Measurements from ENCODE around the gene WDR91.
A peak's percentile ranks its signal among the peaks of the same experiment; 100 is the strongest.

The WDR91 gene

DNA sequence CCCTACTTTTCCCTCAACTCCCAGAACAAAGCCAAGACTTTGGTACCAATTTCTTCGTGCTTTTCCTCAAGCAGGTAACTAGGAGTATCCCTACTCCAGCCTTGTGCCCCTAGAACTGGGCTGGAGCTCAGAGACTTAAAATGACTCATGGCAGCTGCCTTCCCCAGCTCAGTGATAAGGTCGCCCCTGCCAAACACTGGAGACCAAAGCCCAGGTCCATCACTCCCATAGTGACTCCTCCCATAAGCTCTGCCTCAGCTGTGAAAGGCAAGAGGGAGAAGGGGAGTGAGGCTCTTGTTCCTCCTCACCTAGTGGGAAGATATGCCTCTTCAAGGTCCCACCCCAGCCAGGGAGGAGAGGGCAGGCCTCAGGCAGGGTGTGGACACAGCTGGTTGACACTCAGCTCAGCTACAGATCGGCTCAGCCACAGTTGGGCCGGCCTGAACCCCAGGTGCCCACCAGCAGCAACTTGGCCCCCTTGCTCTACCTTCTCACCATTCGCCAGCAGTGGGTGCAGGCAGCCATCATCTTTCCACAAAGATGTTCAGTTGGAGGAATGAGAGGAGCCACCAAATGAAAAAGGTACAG is 27.0 kb downstream of the WDR91 start:
- Histone ChIP-seq H3K36me3 (ENCODE audit: insufficient read depth, low read length) (peaks cover 32% of the 10 kb centered on the region), H3K27me3 (ENCODE audit: insufficient read depth, low read length) (no peaks in the 10 kb centered on the region), H3K4me1 (ENCODE audit: insufficient read depth, low read length) (no peaks in the 10 kb centered on the region), H3K27ac (ENCODE audit: low read depth, low read length) (no peak overlapping the region), H3K4me3 (ENCODE audit: low read length) (no peak overlapping the region), H3K9ac (ENCODE audit: low read depth, low read length) (no peak overlapping the region), H3K9me3 (ENCODE audit: insufficient read depth, low read depth, low read length) (peaks cover 28% of the 10 kb centered on the region)
- WGBS = 91% methylated on average over 5 of the region's 5 CpGs

DNA sequence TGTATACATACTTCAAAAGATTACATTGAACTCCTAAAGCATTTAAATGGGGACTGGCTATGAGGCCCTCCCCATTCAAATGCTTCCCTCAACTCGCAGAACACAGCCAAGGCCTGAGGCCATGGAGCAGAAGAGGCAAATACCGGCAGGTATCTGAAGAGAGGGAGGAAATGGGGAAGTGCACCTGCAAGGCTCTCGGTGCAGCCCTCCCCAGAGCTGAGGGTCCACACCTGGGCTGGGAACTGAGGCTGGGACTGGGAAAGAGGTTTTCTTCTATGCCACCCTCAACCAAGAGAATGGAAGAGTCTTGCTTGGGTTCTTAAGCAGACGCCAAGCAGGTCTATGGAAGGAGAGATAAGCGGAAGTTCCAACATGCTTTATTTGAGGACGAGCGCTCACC is 27.8 kb downstream of the WDR91 start:
- H3K4me1 ChIP-seq (ENCODE audit: insufficient read depth, low read length) = no peaks in the 10 kb centered on the region
- peaks cover 25% of the 10 kb centered on the region for H3K36me3 ChIP-seq (ENCODE audit: insufficient read depth, low read length)
- H3K9ac ChIP-seq (ENCODE audit: low read depth, low read length) = no peak overlapping the region
- H3K27me3 ChIP-seq (ENCODE audit: insufficient read depth, low read length) = no peaks in the 10 kb centered on the region
- WGBS = 92% methylated on average over 7 of the region's 7 CpGs
- no peak overlapping the region for H3K27ac ChIP-seq (ENCODE audit: low read depth, low read length)
- H3K9me3 ChIP-seq (ENCODE audit: insufficient read depth, low read depth, low read length) = peaks cover 28% of the 10 kb centered on the region
- no peak overlapping the region for H3K4me3 ChIP-seq (ENCODE audit: low read length)

- Histone ChIP-seq H3K27ac (ENCODE audit: low read depth, low read length) (no peak overlapping the region), H3K36me3 (ENCODE audit: insufficient read depth, low read length) (peaks cover 17% of the 10 kb centered on the region)
- WGBS = 96% methylated on average over 31 of the region's 31 CpGs
Measured at GRCh38 chr7:135181929-135182678, 29.2 kb downstream of the WDR91 start.

GRCh38 chr7:135181261-135181928 is 29.9 kb downstream of the WDR91 start:
- peaks cover 13% of the 10 kb centered on the region for H3K36me3 ChIP-seq (ENCODE audit: insufficient read depth, low read length)
- 96% methylated on average over 2 of the region's 3 CpGs for WGBS
- no peaks in the 10 kb centered on the region for H3K27me3 ChIP-seq (ENCODE audit: insufficient read depth, low read length)
- H3K9me3 ChIP-seq (ENCODE audit: insufficient read depth, low read depth, low read length) = peaks cover 28% of the 10 kb centered on the region
- H3K4me1 ChIP-seq (ENCODE audit: insufficient read depth, low read length) = peaks cover 14% of the 10 kb centered on the region
- no peak overlapping the region for H3K9ac ChIP-seq (ENCODE audit: low read depth, low read length)
- H3K27ac ChIP-seq (ENCODE audit: low read depth, low read length) = no peak overlapping the region
- no peak overlapping the region for H3K4me3 ChIP-seq (ENCODE audit: low read length)

More at GRCh38 chr7:135181929-135182678, 29.2 kb downstream of the WDR91 start:
- Histone ChIP-seq H3K9ac (ENCODE audit: low read depth, low read length) (no peak overlapping the region), H3K4me3 (ENCODE audit: low read length) (no peak overlapping the region), H3K4me1 (ENCODE audit: insufficient read depth, low read length) (peaks cover 11% of the 10 kb centered on the region), H3K9me3 (ENCODE audit: insufficient read depth, low read depth, low read length) (peaks cover 28% of the 10 kb centered on the region), H3K27me3 (ENCODE audit: insufficient read depth, low read length) (no peaks in the 10 kb centered on the region)

GRCh38 chr7:135180122-135180521 is 31.2 kb downstream of the WDR91 start:
- H3K9me3 ChIP-seq (ENCODE audit: insufficient read depth, low read depth, low read length) = peaks cover 28% of the 10 kb centered on the region

DNA sequence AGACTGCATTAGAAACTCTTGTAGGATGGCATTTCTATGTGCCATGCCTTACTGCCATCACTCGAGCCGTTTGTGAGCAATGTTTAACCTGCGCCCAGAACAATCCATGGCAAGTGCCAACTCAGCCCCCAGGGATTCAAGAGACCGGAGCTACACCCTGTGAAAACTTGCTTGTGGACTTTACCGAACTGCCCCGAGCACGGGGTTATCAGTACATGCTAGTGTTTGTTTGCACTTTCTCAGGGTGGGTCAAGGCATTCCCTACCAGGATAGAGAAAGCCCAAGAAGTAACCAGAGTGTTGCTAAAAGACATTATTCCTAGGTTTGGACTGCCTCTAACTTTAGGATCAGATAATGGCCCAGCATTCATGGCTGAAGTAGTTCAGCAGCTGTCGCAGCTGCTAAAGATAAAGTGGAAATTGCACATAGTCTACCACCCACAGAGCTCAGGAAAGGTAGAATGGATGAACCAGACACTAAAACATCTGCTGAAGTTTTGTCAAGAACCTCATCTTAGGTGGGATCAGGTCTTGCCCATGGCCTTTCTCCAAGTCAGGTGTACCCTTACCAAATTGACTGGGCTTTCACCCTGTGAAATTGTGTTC is 31.9 kb downstream of the WDR91 start:
- H3K36me3 ChIP-seq (ENCODE audit: insufficient read depth, low read length) = no peaks in the 10 kb centered on the region; the same call in 1 of the 2 replicates
- peaks cover 28% of the 10 kb centered on the region for H3K9me3 ChIP-seq (ENCODE audit: insufficient read depth, low read depth, low read length)
- no peak overlapping the region for H3K4me3 ChIP-seq (ENCODE audit: low read length)
- no peaks in the 10 kb centered on the region for H3K27me3 ChIP-seq (ENCODE audit: insufficient read depth, low read length)
- 97% methylated on average over 8 of the region's 8 CpGs for WGBS
- H3K4me1 ChIP-seq (ENCODE audit: insufficient read depth, low read length) = peaks cover 14% of the 10 kb centered on the region
- no peak overlapping the region for H3K27ac ChIP-seq (ENCODE audit: low read depth, low read length)
- H3K9ac ChIP-seq (ENCODE audit: low read depth, low read length) = no peak overlapping the region

More at GRCh38 chr7:135180122-135180521, 31.2 kb downstream of the WDR91 start:
- H3K9ac ChIP-seq (ENCODE audit: low read depth, low read length) = no peak overlapping the region
- H3K27ac ChIP-seq (ENCODE audit: low read depth, low read length) = no peak overlapping the region
- 95% methylated on average over 5 of the region's 5 CpGs for WGBS
- H3K4me3 ChIP-seq (ENCODE audit: low read length) = no peak overlapping the region
- no peaks in the 10 kb centered on the region for H3K27me3 ChIP-seq (ENCODE audit: insufficient read depth, low read length)
- H3K4me1 ChIP-seq (ENCODE audit: insufficient read depth, low read length) = peaks cover 14% of the 10 kb centered on the region
- H3K36me3 ChIP-seq (ENCODE audit: insufficient read depth, low read length) = peaks cover 1% of the 10 kb centered on the region

- WGBS = 88% methylated on average over 13 of the region's 13 CpGs
- Histone ChIP-seq H3K27ac (ENCODE audit: low read depth, low read length) (no peak overlapping the region), H3K36me3 (ENCODE audit: insufficient read depth, low read length) (no peaks in the 10 kb centered on the region; the same call in 1 of the 2 replicates), H3K4me3 (ENCODE audit: low read length) (no peak overlapping the region), H3K9me3 (ENCODE audit: insufficient read depth, low read depth, low read length) (peaks cover 28% of the 10 kb centered on the region), H3K27me3 (ENCODE audit: insufficient read depth, low read length) (no peaks in the 10 kb centered on the region), H3K4me1 (ENCODE audit: insufficient read depth, low read length) (peaks cover 14% of the 10 kb centered on the region), H3K9ac (ENCODE audit: low read depth, low read length) (no peak overlapping the region)
Measured at GRCh38 chr7:135178364-135178763, 33.0 kb downstream of the WDR91 start.

GRCh38 chr7:135177028-135177696 is 34.2 kb downstream of the WDR91 start:
- Histone ChIP-seq H3K27me3 (ENCODE audit: insufficient read depth, low read length) (no peaks in the 10 kb centered on the region), H3K9ac (ENCODE audit: low read depth, low read length) (peak overlapping the region; percentile 18; the same call in 1 of the 2 replicates), H3K27ac (ENCODE audit: low read depth, low read length) (peak overlapping the region; percentile 38), H3K36me3 (ENCODE audit: insufficient read depth, low read length) (no peaks in the 10 kb centered on the region; the same call in 1 of the 2 replicates), H3K4me3 (ENCODE audit: low read length) (no peak overlapping the region), H3K4me1 (ENCODE audit: insufficient read depth, low read length) (peaks cover 14% of the 10 kb centered on the region), H3K9me3 (ENCODE audit: insufficient read depth, low read depth, low read length) (peaks cover 21% of the 10 kb centered on the region)
- WGBS = 89% methylated on average over 9 of the region's 9 CpGs

GRCh38 chr7:135175931-135176330 is 35.4 kb downstream of the WDR91 start:
- no peaks in the 10 kb centered on the region for H3K36me3 ChIP-seq (ENCODE audit: insufficient read depth, low read length)
- H3K9me3 ChIP-seq (ENCODE audit: insufficient read depth, low read depth, low read length) = peaks cover 10% of the 10 kb centered on the region
- 93% methylated on average over 6 of the region's 6 CpGs for WGBS
- no peak overlapping the region for H3K27ac ChIP-seq (ENCODE audit: low read depth, low read length)
- H3K27me3 ChIP-seq (ENCODE audit: insufficient read depth, low read length) = no peaks in the 10 kb centered on the region
- no peak overlapping the region for H3K4me3 ChIP-seq (ENCODE audit: low read length)
- H3K4me1 ChIP-seq (ENCODE audit: insufficient read depth, low read length) = peaks cover 14% of the 10 kb centered on the region
- no peak overlapping the region for H3K9ac ChIP-seq (ENCODE audit: low read depth, low read length)

DNA sequence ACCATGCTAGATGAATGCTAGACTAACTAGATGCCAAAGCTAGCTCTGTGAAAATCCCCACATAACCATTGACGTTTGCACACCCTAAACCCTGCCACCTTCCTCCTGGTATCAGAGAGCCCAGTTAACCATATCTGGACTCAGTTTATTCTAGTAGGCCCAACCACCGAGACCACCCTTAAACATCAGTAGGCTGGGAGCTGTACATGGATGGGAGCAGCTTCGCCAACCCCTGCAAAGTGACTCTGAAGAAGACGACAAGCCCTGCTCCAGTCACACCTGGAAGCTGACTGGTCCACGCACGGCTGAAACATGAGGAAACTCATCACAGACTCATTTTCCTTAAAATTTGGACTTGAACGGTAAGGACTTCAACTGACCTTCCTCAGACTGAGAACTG is 36.4 kb downstream of the WDR91 start:
- Histone ChIP-seq H3K9me3 (ENCODE audit: insufficient read depth, low read depth, low read length) (peaks cover under 1% of the 10 kb centered on the region), H3K4me1 (ENCODE audit: insufficient read depth, low read length) (peaks cover 14% of the 10 kb centered on the region), H3K27ac (ENCODE audit: low read depth, low read length) (no peak overlapping the region), H3K4me3 (ENCODE audit: low read length) (no peak overlapping the region), H3K36me3 (ENCODE audit: insufficient read depth, low read length) (no peaks in the 10 kb centered on the region), H3K27me3 (ENCODE audit: insufficient read depth, low read length) (no peaks in the 10 kb centered on the region), H3K9ac (ENCODE audit: low read depth, low read length) (no peak overlapping the region)
- 91% methylated on average over 7 of the region's 7 CpGs for WGBS

All from HUES64 (cell line).